OCI-LY1 (cell line): ENCODE results near the gene SIN3A.

Source experiments
- H2AFZ ChIP-seq: fragments of 200-600 bp; sonication (generic), shearing (Covaris generic); 2 replicates; pipeline ENCODE4 v1.6.0; 2014; ENCODE audit warnings: antibody characterized with exemption, mild to moderate bottlenecking, low read length
- H3F3A ChIP-seq: fragments of 200-600 bp; sonication (generic), shearing (Covaris generic); 2 replicates; pipeline ENCODE4 v1.6.0; 2014; ENCODE audit warnings: mild to moderate bottlenecking, antibody characterized with exemption, low read length, moderate library complexity; ENCODE audit not compliant: insufficient read depth
- H3K27ac ChIP-seq: fragments of 200-600 bp; sonication (generic); 2 replicates; pipeline ENCODE4 v1.5.1; 2014; ENCODE audit warnings: low read length, mixed run types, mild to moderate bottlenecking, low read depth; ENCODE audit not compliant: poor library complexity, severe bottlenecking
- H3K27me3 ChIP-seq: fragments of 200-600 bp; sonication (generic); 2 replicates; pipeline ENCODE4 v1.6.0; 2014; ENCODE audit warnings: antibody characterized with exemption, mild to moderate bottlenecking, low read length, moderate library complexity; ENCODE audit not compliant: insufficient read depth
- H3K36me3 ChIP-seq: fragments of 200-600 bp; sonication (generic); 2 replicates; pipeline ENCODE4 v1.6.1; 2014; ENCODE audit warnings: mild to moderate bottlenecking, antibody characterized with exemption, low read length, moderate library complexity, mixed read lengths; ENCODE audit not compliant: insufficient read depth
- H3K4me1 ChIP-seq: fragments of 200-600 bp; sonication (generic); 2 replicates; pipeline ENCODE4 v1.5.1; 2014; ENCODE audit warnings: mild to moderate bottlenecking, low read length, moderate library complexity; ENCODE audit not compliant: insufficient read depth, severe bottlenecking
- H3K4me2 ChIP-seq: fragments of 200-600 bp; sonication (generic), shearing (Covaris generic); 2 replicates; pipeline ENCODE4 v1.6.1; 2014; ENCODE audit warnings: low read length
- H3K4me3 ChIP-seq: fragments of 200-600 bp; sonication (generic); 2 replicates; pipeline ENCODE4 v1.5.1; 2014; ENCODE audit warnings: low read length, low read depth, mild to moderate bottlenecking, mixed read lengths; ENCODE audit not compliant: poor library complexity, severe bottlenecking
- H3K79me2 ChIP-seq: fragments of 200-600 bp; shearing (Covaris generic); 2 replicates; pipeline ENCODE4 v1.6.1; 2016; ENCODE audit warnings: mixed run types, low read length, mixed read lengths; ENCODE audit not compliant: insufficient read depth
- H3K9ac ChIP-seq: fragments of 200-600 bp; sonication (generic), shearing (Covaris generic); 2 replicates; pipeline ENCODE4 v1.6.1; 2014; ENCODE audit warnings: mild to moderate bottlenecking, low read length, mixed read lengths
- H3K9me2 ChIP-seq: fragments of 200-600 bp; sonication (generic), shearing (Covaris generic); 2 replicates; pipeline ENCODE4 v1.6.1; 2014; ENCODE audit warnings: low read depth, mild to moderate bottlenecking, low read length, mixed read lengths
- H3K9me3 ChIP-seq: fragments of 200-600 bp; shearing (Covaris generic); 2 replicates; pipeline ENCODE4 v1.6.1; 2014; ENCODE audit warnings: low read length, mixed read lengths
- H4K20me1 ChIP-seq: fragments of 200-600 bp; sonication (generic), shearing (Covaris generic); 2 replicates; pipeline ENCODE4 v1.6.0; 2016; ENCODE audit warnings: mild to moderate bottlenecking, low read length; ENCODE audit not compliant: insufficient read depth
- EZH2 ChIP-seq: fragments of 200-600 bp; sonication (generic), shearing (Covaris generic); IDR thresholded peaks from 2 replicates; pipeline ENCODE4 v1.8.0; 2017; ENCODE audit warnings: borderline replicate concordance, mixed run types, mild to moderate bottlenecking, antibody characterized with exemption, low read length, moderate library complexity, mixed read lengths
- TF ChIP-seq, protein P1 (sequence below): fragments of 200-600 bp; sonication (generic), shearing (Covaris generic); IDR thresholded peaks from 2 replicates; pipeline ENCODE4 v1.5.1; 2017; ENCODE audit warnings: mild to moderate bottlenecking, antibody characterized with exemption, low read length, moderate library complexity, mixed read lengths

Gene SIN3A

DNA sequence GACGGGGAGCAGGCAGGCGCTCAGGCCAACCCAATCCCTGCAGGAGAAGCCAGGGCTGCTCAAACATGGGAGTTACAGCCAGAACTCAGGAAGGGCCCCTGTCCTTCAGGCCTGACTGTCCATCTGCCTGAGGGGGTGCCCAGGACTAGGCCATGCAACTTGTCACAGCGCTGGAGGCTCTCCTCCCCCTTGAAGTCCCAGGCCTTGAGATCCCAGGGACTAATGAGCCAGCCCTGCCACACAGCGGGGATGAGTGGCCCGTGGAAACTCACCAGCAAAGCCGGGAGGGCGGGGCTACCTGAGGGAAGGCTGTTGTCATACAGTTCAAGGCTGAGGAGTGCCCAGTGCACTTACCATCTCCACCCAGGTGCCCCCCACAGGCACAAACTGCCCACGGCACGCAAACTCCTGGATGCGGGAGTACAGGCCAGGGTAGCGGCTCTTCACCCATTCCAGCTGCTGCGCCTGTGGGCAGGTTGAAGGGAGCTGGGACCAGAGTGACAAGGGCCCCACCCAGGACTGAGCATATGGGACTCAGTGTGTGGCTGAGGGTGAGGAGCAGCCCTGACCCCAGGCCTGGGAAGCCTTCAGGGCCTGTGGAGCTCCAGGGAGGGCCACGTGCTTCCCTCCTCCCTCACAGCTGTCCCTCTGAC, 89.4 kb downstream of the SIN3A start:
- TF ChIP-seq, protein P1, sequence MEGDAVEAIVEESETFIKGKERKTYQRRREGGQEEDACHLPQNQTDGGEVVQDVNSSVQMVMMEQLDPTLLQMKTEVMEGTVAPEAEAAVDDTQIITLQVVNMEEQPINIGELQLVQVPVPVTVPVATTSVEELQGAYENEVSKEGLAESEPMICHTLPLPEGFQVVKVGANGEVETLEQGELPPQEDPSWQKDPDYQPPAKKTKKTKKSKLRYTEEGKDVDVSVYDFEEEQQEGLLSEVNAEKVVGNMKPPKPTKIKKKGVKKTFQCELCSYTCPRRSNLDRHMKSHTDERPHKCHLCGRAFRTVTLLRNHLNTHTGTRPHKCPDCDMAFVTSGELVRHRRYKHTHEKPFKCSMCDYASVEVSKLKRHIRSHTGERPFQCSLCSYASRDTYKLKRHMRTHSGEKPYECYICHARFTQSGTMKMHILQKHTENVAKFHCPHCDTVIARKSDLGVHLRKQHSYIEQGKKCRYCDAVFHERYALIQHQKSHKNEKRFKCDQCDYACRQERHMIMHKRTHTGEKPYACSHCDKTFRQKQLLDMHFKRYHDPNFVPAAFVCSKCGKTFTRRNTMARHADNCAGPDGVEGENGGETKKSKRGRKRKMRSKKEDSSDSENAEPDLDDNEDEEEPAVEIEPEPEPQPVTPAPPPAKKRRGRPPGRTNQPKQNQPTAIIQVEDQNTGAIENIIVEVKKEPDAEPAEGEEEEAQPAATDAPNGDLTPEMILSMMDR, result no peak
- no peak for TF ChIP-seq EZH2
- Histone ChIP-seq H3K36me3 (0 out of 2 replicates have a peak, but pooled peaks cover 5% of the 10 kb centered on the region), H3K79me2 (no peaks in the 10 kb centered on the region), H3K9me2 (no peaks in the 10 kb centered on the region), H3K27me3 (no peaks in the 10 kb centered on the region), H4K20me1 (no peaks in the 10 kb centered on the region), H3K27ac (no peak overlapping the region), H3K4me1 (peaks cover under 1% of the 10 kb centered on the region), H3K4me2 (no peak overlapping the region), H2AFZ (no peak overlapping the region), H3K9me3 (no peaks in the 10 kb centered on the region), H3K4me3 (no peak overlapping the region), H3K9ac (no peak overlapping the region), H3F3A (no peaks in the 10 kb centered on the region)

DNA sequence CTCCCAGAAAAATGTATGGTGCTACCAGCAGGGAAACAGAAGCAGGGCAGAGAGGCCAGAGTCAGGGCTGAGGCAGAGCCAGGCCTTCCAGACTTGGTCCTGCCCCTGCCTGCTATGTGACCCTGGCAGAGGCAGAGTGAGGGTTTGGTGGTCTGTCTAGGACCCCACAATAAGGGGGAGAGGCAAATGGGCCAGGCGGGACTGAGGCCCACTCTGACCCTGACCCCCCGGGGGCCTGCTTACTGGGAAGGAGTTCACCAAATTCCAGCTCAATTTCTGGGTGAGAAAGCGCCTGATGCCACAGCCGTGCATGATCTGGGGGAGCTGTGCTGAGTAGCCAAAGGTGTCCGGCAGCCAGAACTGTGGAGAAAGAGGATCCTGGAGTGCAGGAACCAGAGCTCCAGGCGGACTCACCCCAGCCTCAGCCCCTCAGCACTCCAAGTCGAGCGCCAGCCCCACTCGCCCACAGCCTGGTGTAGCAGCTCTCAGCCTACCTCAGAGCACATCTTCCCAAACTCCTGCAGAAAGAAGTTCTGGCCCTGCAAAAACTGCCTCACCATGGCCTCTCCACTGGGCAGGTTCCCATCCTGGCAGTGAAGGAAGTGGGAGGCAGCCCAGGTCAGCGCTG, 90.0 kb downstream of the SIN3A start:
- no peaks in the 10 kb centered on the region for H3K79me2 ChIP-seq
- H3K4me1 ChIP-seq, result no peaks in the 10 kb centered on the region
- 0 out of 2 replicates have a peak, but pooled peaks cover 5% of the 10 kb centered on the region for H3K36me3 ChIP-seq
- H3F3A ChIP-seq, result no peaks in the 10 kb centered on the region
- H3K27ac ChIP-seq, result no peak overlapping the region
- no peaks in the 10 kb centered on the region for H3K9me2 ChIP-seq
- no peak overlapping the region for H3K9ac ChIP-seq
- no peak overlapping the region for H3K4me2 ChIP-seq
- H3K4me3 ChIP-seq, result no peak overlapping the region
- no peaks in the 10 kb centered on the region for H4K20me1 ChIP-seq
- no peaks in the 10 kb centered on the region for H3K9me3 ChIP-seq
- TF ChIP-seq, protein P1, result no peak
- TF ChIP-seq EZH2, result no peak
- no peaks in the 10 kb centered on the region for H3K27me3 ChIP-seq
- no peak overlapping the region for H2AFZ ChIP-seq

DNA sequence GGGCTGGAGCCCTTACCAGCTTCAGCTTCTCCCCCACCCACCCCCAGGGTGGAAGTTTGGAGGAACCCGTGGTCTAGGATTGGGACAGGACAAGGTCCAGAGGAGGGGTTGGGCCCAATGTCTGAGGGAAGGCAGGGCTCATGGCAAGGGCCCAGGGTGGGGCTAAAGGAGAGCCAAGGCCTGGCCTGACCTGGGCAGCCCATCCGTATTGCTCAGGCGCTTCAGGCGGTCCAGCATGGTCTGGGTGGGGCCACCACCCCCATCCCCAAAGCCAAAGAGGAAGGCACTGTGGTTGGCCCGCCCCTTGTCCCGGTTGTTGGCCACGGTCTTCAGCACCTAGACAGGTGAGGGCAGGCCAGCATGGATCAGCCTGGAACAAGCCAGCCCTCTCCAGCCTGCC, 90.6 kb downstream of the SIN3A start:
- Histone ChIP-seq H4K20me1 (no peaks in the 10 kb centered on the region), H3K27me3 (no peaks in the 10 kb centered on the region), H2AFZ (no peak overlapping the region), H3K36me3 (peaks cover 5% of the 10 kb centered on the region; the same call in 1 of the 2 replicates), H3K4me3 (no peak overlapping the region), H3K79me2 (no peaks in the 10 kb centered on the region), H3K4me2 (no peak overlapping the region), H3K27ac (no peak overlapping the region), H3K4me1 (no peaks in the 10 kb centered on the region), H3K9me2 (no peaks in the 10 kb centered on the region), H3K9ac (no peak overlapping the region), H3K9me3 (no peaks in the 10 kb centered on the region), H3F3A (no peaks in the 10 kb centered on the region)
- TF ChIP-seq, protein P1, result no peak
- TF ChIP-seq EZH2, result no peak
